Gastrocnemius medialis (tissue), 4 donors: ENCODE results near the gene GPC6.

Source experiments
- CTCF ChIP-seq, 5 experiments: fragments of 450-650 bp in 3 of 5; fragments of 200-600 bp in 2 of 5; sonication (generic) in 2 of 5; IDR thresholded peaks in 4 of 5; conservative IDR thresholded peaks in 1 of 5; 1 replicate in 4 of 5; 2 replicates in 1 of 5; pipeline ENCODE4 v1.5.1; 2016 to 2019; ENCODE audit warnings: antibody characterized with exemption in 5 of 5, mild to moderate bottlenecking in 3 of 5, moderate library complexity in 3 of 5
- POLR2A ChIP-seq, 2 donors: fragments of 450-650 bp; IDR thresholded peaks; one replicate each; pipeline ENCODE4 v1.6.1; 2017; ENCODE audit warnings: antibody characterized with exemption in 2 of 2, mild to moderate bottlenecking in 2 of 2, moderate library complexity in 2 of 2

- TF ChIP-seq POLR2A (IDR thresholded peaks at IDR 0.05) = no peak
- TF ChIP-seq CTCF (IDR thresholded peaks at IDR 0.05 in 4 of 5, conservative IDR thresholded peaks at IDR 0.05 in 1 of 5) = no peak
Observed at GRCh38 chr13:93193682-93194081, 32.9 kb upstream of the GPC6 start.
